Spleen (tissue), 11 donors: ENCODE results near the gene NME1. TPM values are rescaled to one million over a fixed set of nuclear protein-coding genes. Genes with fewer than 3 reads are reported as not detected.

Experiments
- DNase-seq: peaks from one replicate; pipeline ENCODE4 v3.0.0-alpha.2; 2020
- H3K27ac ChIP-seq, 8 donors: fragments of 200-600 bp; sonication (generic) in 7 of 8; 1 replicate in 4 of 8; 2 replicates in 4 of 8; pipeline versions ENCODE4 v1.5.0 to v1.8.0; 2016 to 2021; ENCODE audit warnings: inconsistent platforms in 4 of 8, mild to moderate bottlenecking in 4 of 8, moderate library complexity in 1 of 8
- H3K27me3 ChIP-seq, 7 donors: fragments of 200-600 bp; sonication (generic) in 6 of 7; replicated peaks in 1 of 7; 1 replicate in 4 of 7; 2 replicates in 3 of 7; pipeline versions ENCODE4 v1.5.0 to v1.8.0; 2016 to 2021; ENCODE audit warnings: inconsistent platforms in 3 of 7, mild to moderate bottlenecking in 1 of 7
- H3K36me3 ChIP-seq, 6 donors: fragments of 200-600 bp; sonication (generic) in 5 of 6; 1 replicate in 4 of 6; 2 replicates in 2 of 6; pipeline versions ENCODE4 v1.5.0 to v1.8.0; 2016 to 2021; ENCODE audit warnings: inconsistent platforms in 2 of 6
- H3K4me1 ChIP-seq, 6 donors: fragments of 200-600 bp; sonication (generic) in 5 of 6; 1 replicate in 3 of 6; 2 replicates in 3 of 6; pipeline versions ENCODE4 v1.5.0 to v1.8.0; 2016 to 2021; ENCODE audit warnings: inconsistent platforms in 3 of 6
- H3K4me3 ChIP-seq, 8 donors: fragments of 200-600 bp; sonication (generic) in 7 of 8; 1 replicate in 4 of 8; 2 replicates in 4 of 8; pipeline versions ENCODE4 v1.5.0 to v1.8.0; 2016 to 2021; ENCODE audit warnings: inconsistent platforms in 4 of 8, mild to moderate bottlenecking in 4 of 8, moderate library complexity in 2 of 8
- H3K9me3 ChIP-seq, 8 donors: fragments of 200-600 bp; sonication (generic) in 7 of 8; 1 replicate in 4 of 8; 2 replicates in 4 of 8; pipeline versions ENCODE4 v1.5.0 to v1.8.0; 2016 to 2021; ENCODE audit warnings: inconsistent platforms in 4 of 8
- POLR2A ChIP-seq, 3 donors: fragments of 450-650 bp; IDR thresholded peaks; one replicate each; pipeline ENCODE4 v1.5.1; 2017; ENCODE audit warnings: antibody characterized with exemption in 3 of 3, mild to moderate bottlenecking in 1 of 3
- POLR2AphosphoS5 ChIP-seq, 3 donors: sonication (generic); formaldehyde crosslinking; IDR thresholded peaks; one replicate each; pipeline ENCODE4 v1.5.1; 2017; ENCODE audit warnings: antibody characterized with exemption in 3 of 3
- WGBS, 5 donors: extraction: QIAGEN DNeasy Blood & Tissue Kit in 3 of 5; methylation state at CpG; one replicate each; pipeline versions ENCODE4 v1.1.5 to v1.1.7; 2013 to 2018; 5-methylcytosine and 5-hydroxymethylcytosine counted together
- intact Hi-C: fragments of 100-400 bp; cut with DNase I; formaldehyde crosslinking; loops from one replicate; pipeline ENCODE4 v1.15.0; 2023; ENCODE audit warnings: low total_unique reads
- polyA plus RNA-seq, 3 donors: library from polyadenylated mRNA; stranded (reverse); fragments of 200-250 nt; gene quantifications; one replicate each; pipeline ENCODE4 v1.2.1, GENCODE V29; 2013
- total RNA-seq, 7 donors: library from RNA; depleted of rRNA in 3 of 7; stranded (reverse); fragments of >200 nt in 3 of 7; fragmentation: NEBNext Ultra II Directional in 4 of 7; extraction: Animal tissue kit (Norgen Biotek cat#: 25700) in 4 of 7; gene quantifications; one replicate each; pipeline versions ENCODE4 v1.1.0 to v1.2.1, GENCODE V29; 2016 to 2021
- TF ChIP-seq, protein P1 (sequence below), 11 experiments: fragments of 200-600 bp in 7 of 11; fragments of 450-650 bp in 4 of 11; sonication (generic) in 4 of 11; IDR thresholded peaks in 8 of 11; conservative IDR thresholded peaks in 3 of 11; 1 replicate in 7 of 11; 2 replicates in 4 of 11; pipeline versions ENCODE4 v1.4.0 to v1.8.0; 2016 to 2021; ENCODE audit warnings: antibody characterized with exemption in 11 of 11, inconsistent platforms in 4 of 11, mild to moderate bottlenecking in 1 of 11
- donor health status: healthy with polysubstance abuse.
- donor health status: DM: no; HTN: no; CAD: no; lungs with moderate emphysema.
- donor health status: DM: no; HTN: no; CAD: no.
- donor health status: Bipolar disorder and iron deficiency.
- donor health status: healthy.
- donor health status: DM: no; HTN: no; CAD: no.
- donor health status: DM: yes; HTN: yes; CAD: no.

NME1 gene
- total and polyA plus RNA-seq, 10 donors: 21.2 to 142 (median 40.6) TPM

DNA sequence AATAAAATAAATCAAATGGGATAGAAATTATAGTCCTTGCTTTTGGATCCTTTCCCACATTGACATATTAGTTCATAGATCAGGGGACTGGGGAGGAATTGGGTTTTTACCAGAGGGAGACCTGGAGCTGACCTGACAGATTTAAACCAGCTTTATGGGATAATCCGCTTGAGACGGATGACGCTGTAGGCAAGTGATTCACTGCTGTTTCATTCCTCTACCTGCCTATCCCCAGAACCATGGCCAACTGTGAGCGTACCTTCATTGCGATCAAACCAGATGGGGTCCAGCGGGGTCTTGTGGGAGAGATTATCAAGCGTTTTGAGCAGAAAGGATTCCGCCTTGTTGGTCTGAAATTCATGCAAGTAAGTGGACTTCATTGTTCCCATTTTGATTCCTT is 2.1 kb downstream of the NME1 start:
- DNase-seq: no peak
- intact Hi-C loops: no loop called here
- H3K27me3 ChIP-seq: no peaks in the 10 kb centered on the region
- peaks cover 6 to 32% (median 26%) of the 10 kb centered on the region in 6 donors for H3K4me1 ChIP-seq
- WGBS, 5 donors: 93 to 98% (median 96%) methylated on average over 8 of the region's 8 CpGs
- H3K36me3 ChIP-seq: peaks cover 0 to 44% (median 23%) of the 10 kb centered on the region in 6 donors
- no peaks in the 10 kb centered on the region for H3K9me3 ChIP-seq
- no peak overlapping the region for H3K27ac ChIP-seq
- no peak overlapping the region for H3K4me3 ChIP-seq
- TF ChIP-seq POLR2AphosphoS5 (IDR thresholded peaks at IDR 0.05) (no peak), POLR2A (IDR thresholded peaks at IDR 0.05) (no peak)
- TF ChIP-seq, protein P1, sequence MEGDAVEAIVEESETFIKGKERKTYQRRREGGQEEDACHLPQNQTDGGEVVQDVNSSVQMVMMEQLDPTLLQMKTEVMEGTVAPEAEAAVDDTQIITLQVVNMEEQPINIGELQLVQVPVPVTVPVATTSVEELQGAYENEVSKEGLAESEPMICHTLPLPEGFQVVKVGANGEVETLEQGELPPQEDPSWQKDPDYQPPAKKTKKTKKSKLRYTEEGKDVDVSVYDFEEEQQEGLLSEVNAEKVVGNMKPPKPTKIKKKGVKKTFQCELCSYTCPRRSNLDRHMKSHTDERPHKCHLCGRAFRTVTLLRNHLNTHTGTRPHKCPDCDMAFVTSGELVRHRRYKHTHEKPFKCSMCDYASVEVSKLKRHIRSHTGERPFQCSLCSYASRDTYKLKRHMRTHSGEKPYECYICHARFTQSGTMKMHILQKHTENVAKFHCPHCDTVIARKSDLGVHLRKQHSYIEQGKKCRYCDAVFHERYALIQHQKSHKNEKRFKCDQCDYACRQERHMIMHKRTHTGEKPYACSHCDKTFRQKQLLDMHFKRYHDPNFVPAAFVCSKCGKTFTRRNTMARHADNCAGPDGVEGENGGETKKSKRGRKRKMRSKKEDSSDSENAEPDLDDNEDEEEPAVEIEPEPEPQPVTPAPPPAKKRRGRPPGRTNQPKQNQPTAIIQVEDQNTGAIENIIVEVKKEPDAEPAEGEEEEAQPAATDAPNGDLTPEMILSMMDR (IDR thresholded peaks at IDR 0.05 in 8 of 11, conservative IDR thresholded peaks at IDR 0.05 in 3 of 11): no peak

DNA sequence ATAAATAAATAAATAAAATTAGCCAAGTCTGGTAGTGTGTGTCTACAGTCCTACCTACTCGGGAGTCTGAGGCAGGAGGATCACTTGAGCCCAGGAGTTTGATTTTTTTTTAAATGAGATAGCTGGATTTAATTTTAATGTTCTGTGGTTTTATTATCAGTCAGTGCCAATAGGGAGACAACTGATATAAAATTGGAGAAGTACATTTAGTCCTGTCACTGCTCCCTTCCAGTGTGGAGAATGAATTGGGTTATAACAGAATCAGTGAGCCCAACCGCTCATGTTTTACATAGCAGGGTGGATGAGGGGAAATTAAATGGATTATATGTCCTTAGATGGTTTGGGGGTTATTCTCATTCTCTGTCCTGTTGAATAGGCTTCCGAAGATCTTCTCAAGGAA is 6.2 kb downstream of the NME1 start:
- Histone ChIP-seq H3K9me3 (no peaks in the 10 kb centered on the region), H3K27ac (no peak overlapping the region), H3K36me3 (peaks cover 0 to 73% (median 42%) of the 10 kb centered on the region in 6 donors), H3K27me3 (no peaks in the 10 kb centered on the region), H3K4me3 (no peak overlapping the region), H3K4me1 (peaks cover under 1 to 11% (median 7%) of the 10 kb centered on the region in 6 donors)
- no peak for TF ChIP-seq POLR2AphosphoS5 (IDR thresholded peaks at IDR 0.05)
- no peak for TF ChIP-seq POLR2A (IDR thresholded peaks at IDR 0.05)
- TF ChIP-seq, protein P1 (IDR thresholded peaks at IDR 0.05 in 8 of 11, conservative IDR thresholded peaks at IDR 0.05 in 3 of 11): no peak
- intact Hi-C loops: no loop called here
- no peak for DNase-seq
- WGBS, 5 donors: 93 to 100% (median 98%) methylated on average over 3 of the region's 3 CpGs

DNA sequence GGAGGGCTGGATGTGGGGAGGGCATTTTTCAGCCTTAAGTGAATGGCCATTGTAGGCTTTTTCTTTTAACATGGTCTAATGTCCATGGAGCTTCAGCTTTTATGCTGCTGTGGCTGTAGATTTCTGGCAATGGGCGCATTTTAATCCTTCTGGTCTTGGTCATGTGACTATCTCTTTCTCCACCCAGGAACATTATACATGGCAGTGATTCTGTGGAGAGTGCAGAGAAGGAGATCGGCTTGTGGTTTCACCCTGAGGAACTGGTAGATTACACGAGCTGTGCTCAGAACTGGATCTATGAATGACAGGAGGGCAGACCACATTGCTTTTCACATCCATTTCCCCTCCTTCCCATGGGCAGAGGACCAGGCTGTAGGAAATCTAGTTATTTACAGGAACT is 8.2 kb downstream of the NME1 start:
- no peak overlapping the region for H3K4me3 ChIP-seq
- intact Hi-C loops: no loop called here
- H3K27ac ChIP-seq: no peak overlapping the region
- TF ChIP-seq, protein P1 (IDR thresholded peaks at IDR 0.05 in 8 of 11, conservative IDR thresholded peaks at IDR 0.05 in 3 of 11): no peak
- TF ChIP-seq POLR2A (IDR thresholded peaks at IDR 0.05) (no peak), POLR2AphosphoS5 (IDR thresholded peaks at IDR 0.05) (no peak)
- peaks cover 0 to 11% (median 8%) of the 10 kb centered on the region in 6 donors for H3K4me1 ChIP-seq
- peaks cover 0 to 70% (median 36%) of the 10 kb centered on the region in 6 donors for H3K36me3 ChIP-seq
- no peaks in the 10 kb centered on the region for H3K9me3 ChIP-seq
- no peaks in the 10 kb centered on the region for H3K27me3 ChIP-seq
- WGBS, 5 donors: 51 to 82% (median 74%) methylated on average over 3 of the region's 3 CpGs
- no peak for DNase-seq

DNA sequence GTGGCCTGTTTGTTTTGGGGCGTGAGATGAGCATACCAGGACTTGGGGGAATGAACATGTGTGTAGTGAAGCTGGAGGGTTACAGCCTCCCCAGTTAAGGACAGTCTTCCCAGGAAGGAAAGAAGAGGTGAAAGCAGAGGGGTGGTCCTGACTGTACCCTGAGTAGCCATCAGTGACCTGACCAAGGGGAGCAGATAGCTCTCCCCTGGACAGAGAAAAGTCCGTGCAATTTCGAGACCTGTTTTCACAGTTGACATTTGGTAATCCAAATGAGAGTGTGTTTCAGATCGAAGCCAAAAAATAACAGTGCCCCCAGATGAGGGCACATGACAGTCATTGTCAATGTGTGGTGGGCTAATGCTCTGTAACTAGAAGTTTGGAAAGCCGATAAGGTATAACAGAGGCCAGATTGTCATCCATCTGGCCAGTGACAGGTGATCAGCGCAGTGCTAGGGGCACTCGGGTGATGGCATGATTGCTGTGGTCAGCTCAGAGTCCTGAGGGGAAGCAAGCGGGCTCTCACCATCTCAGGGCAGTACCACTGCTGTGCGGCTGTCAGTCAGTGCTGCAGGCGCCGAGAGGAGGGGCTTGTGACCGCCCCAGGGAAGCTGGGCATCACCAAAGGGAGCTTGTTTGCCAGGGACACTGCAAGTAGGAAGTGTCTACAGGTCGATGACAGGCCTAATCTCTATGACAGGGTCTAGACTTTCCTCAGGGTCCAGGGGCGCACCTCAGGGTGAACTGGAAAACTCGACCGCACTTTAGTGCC is 11.7 kb downstream of the NME1 start:
- Histone ChIP-seq H3K27ac (peak overlapping the region; percentile 86 to 96 (median 93)), H3K4me3 (peak overlapping the region in 4 of 8 donors; percentile 88 to 99 (median 96)), H3K9me3 (no peaks in the 10 kb centered on the region), H3K4me1 (peaks cover 0 to 34% (median 23%) of the 10 kb centered on the region in 6 donors), H3K27me3 (no peaks in the 10 kb centered on the region), H3K36me3 (peaks cover 0 to 56% (median 33%) of the 10 kb centered on the region in 6 donors)
- 75 to 81% (median 78%) methylated on average over 16 of the region's 16 CpGs for WGBS, 5 donors
- DNase-seq: peak; percentile 83
- intact Hi-C loops: loop anchor here (5.0 kb wide), 1 partner anchor 97 kb away; the partner anchor contains the start of genes MBTD1 and UTP18
- TF ChIP-seq, protein P1 (IDR thresholded peaks at IDR 0.05 in 8 of 11, conservative IDR thresholded peaks at IDR 0.05 in 3 of 11): no peak
